Heart left ventricle (tissue), 16 donors: Measurements from ENCODE around the gene FBXL7. TPM values are rescaled to one million over a fixed set of nuclear protein-coding genes. Genes with fewer than 3 reads are reported as not detected.

ENCODE experiments used
- ATAC-seq, 4 donors: fragments of 200-7000 bp; cut with Tn5 transposase; one replicate each; pipeline ENCODE4 v1.9.1; 2020 to 2022; ENCODE audit warnings: moderate library complexity in 4 of 4, mild to moderate bottlenecking in 3 of 4, moderate number of reproducible peaks in 1 of 4
- DNase-seq, 5 donors: peaks; one replicate each; pipeline ENCODE4 v3.0.0-alpha.2; 2020
- H3K27ac ChIP-seq, 12 donors: fragments of 200-600 bp; sonication (generic) in 4 of 12; one replicate each; pipeline versions ENCODE4 v1.5.0 to v1.8.0; 2016 to 2022; ENCODE audit warnings: mild to moderate bottlenecking in 2 of 12
- H3K27me3 ChIP-seq, 9 donors: fragments of 200-600 bp; sonication (generic) in 2 of 9; one replicate each; pipeline versions ENCODE4 v1.5.1 to v1.8.0; 2016 to 2022; ENCODE audit warnings: mild to moderate bottlenecking in 3 of 9
- H3K36me3 ChIP-seq, 9 donors: fragments of 200-600 bp; sonication (generic) in 2 of 9; one replicate each; pipeline versions ENCODE4 v1.5.0 to v1.8.0; 2018 to 2022; ENCODE audit warnings: mild to moderate bottlenecking in 2 of 9
- H3K4me1 ChIP-seq, 12 donors: fragments of 200-600 bp; sonication (generic) in 4 of 12; one replicate each; pipeline versions ENCODE4 v1.5.0 to v1.8.0; 2016 to 2022; ENCODE audit warnings: mild to moderate bottlenecking in 3 of 12
- H3K4me3 ChIP-seq, 12 donors: fragments of 200-600 bp; sonication (generic) in 4 of 12; one replicate each; pipeline versions ENCODE4 v1.5.0 to v1.8.0; 2017 to 2022; ENCODE audit warnings: mild to moderate bottlenecking in 9 of 12, moderate library complexity in 4 of 12
- H3K9me3 ChIP-seq, 12 donors: fragments of 200-600 bp; sonication (generic) in 4 of 12; one replicate each; pipeline versions ENCODE4 v1.5.0 to v1.8.0; 2016 to 2022; ENCODE audit warnings: mild to moderate bottlenecking in 1 of 12
- POLR2A ChIP-seq, 2 donors: fragments of 450-650 bp; IDR thresholded peaks; one replicate each; pipeline ENCODE4 v1.6.1; 2017; ENCODE audit warnings: antibody characterized with exemption in 2 of 2, mild to moderate bottlenecking in 2 of 2, moderate library complexity in 2 of 2
- WGBS, 4 donors: extraction: QIAGEN DNeasy Blood & Tissue Kit in 2 of 4; methylation state at CpG; one replicate each; pipeline versions ENCODE4 v1.1.5 to v1.1.7; 2013 to 2018; 5-methylcytosine and 5-hydroxymethylcytosine counted together
- intact Hi-C, 10 donors: fragments of 100-400 bp; cut with DNase I; formaldehyde crosslinking; loops; one replicate each; pipeline versions ENCODE4 v1.11.1 to v1.14.2; 2022
- polyA plus RNA-seq, 2 donors: library from polyadenylated mRNA; stranded (reverse); fragments of 200-250 nt; gene quantifications; one replicate each; pipeline ENCODE4 v1.2.3, GENCODE V29; 2013
- total RNA-seq, 9 donors: library from RNA; depleted of rRNA in 2 of 9; stranded (reverse); fragments of >200 nt in 2 of 9; fragmentation: NEBNext Ultra II Directional in 3 of 9; extraction: Animal tissue kit (Norgen Biotek cat#: 25700) in 3 of 9; gene quantifications; one replicate each; pipeline versions ENCODE4 v1.1.0 to v1.2.4, GENCODE V29; 2016 to 2023
- TF ChIP-seq, protein P1 (sequence below), 12 donors: fragments of 200-600 bp; sonication (generic) in 4 of 12; IDR thresholded peaks; one replicate each; pipeline versions ENCODE4 v1.5.0 to v1.8.0; 2018 to 2022; ENCODE audit warnings: antibody characterized with exemption in 12 of 12, mild to moderate bottlenecking in 5 of 12
- donor health status: ischemic (EF 13 %, LVEDD 7.1; RV severe dilation, severe dysfunction).
- donor health status: healthy with polysubstance abuse.
- donor health status: DM: no; HTN: yes; CAD: no.
- donor health status: DM: no; HTN: no; CAD: no.
- donor health status: ischemic (EF 25% LVEDD 6.9; RV normal size, moderate dysfunction).
- donor health status: ischemic (EF 25% LVEDD 5.7; RV mildly dilated, moderate dysfunction).
- donor health status: healthy.
- donor health status: DM: yes; HTN: yes; CAD: no.
- donor health status: ischemic (EF 35%, LVEDD 5.7; RV mildly dilated, moderate dysfunction).
- donor health status: nonischemic (EF 11% LVEDD 7.7; RV severe dilation, severe dysfunction).
- donor health status: DM: yes; HTN: yes; CAD: no.
- donor health status: PGD.
- donor health status: ischemic (EF 29% LVEDD 5.4; RV normal size, mild dysfunction).
- donor health status: nonischemic (EF 23%, LVEDD 6.1; RV moderate dilation, normal function).

FBXL7 gene
- total and polyA plus RNA-seq, 11 donors = 8.7 to 27.6 (median 24.3) TPM

DNA sequence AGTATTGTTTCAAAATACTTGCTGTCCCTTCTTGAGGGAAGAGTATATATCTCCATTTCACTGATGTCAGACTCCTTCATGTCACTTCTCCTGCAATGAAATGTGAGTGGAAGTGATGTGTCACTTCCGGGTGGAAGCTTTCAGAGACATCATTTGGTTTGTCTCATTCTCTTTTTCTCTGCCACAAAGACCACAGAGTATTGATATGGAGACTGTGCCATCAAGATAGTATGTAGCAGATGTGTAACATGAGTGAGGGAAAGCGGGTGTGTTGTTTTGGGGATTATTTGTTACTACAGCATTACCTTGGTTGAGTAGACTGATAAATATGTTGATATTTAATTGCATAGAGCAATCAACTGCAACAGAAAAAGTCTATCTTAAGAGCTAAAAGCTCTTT lies 169.8 kb downstream of the FBXL7 start:
- WGBS, 4 donors = 95 to 100% (median 96%) methylated on average over 2 of the region's 2 CpGs
- Histone ChIP-seq H3K27me3 (no peaks in the 10 kb centered on the region), H3K27ac (no peak overlapping the region), H3K36me3 (no peaks in the 10 kb centered on the region), H3K4me3 (no peak overlapping the region), H3K4me1 (peaks cover 0 to 29% (median 9%) of the 10 kb centered on the region in 12 donors), H3K9me3 (peaks cover 0 to 4% (median 0%) of the 10 kb centered on the region in 12 donors)
- ATAC-seq = no peak
- DNase-seq = no peak
- intact Hi-C loops = no loop called here
- TF ChIP-seq POLR2A (IDR thresholded peaks at IDR 0.05) = no peak
- TF ChIP-seq, protein P1, sequence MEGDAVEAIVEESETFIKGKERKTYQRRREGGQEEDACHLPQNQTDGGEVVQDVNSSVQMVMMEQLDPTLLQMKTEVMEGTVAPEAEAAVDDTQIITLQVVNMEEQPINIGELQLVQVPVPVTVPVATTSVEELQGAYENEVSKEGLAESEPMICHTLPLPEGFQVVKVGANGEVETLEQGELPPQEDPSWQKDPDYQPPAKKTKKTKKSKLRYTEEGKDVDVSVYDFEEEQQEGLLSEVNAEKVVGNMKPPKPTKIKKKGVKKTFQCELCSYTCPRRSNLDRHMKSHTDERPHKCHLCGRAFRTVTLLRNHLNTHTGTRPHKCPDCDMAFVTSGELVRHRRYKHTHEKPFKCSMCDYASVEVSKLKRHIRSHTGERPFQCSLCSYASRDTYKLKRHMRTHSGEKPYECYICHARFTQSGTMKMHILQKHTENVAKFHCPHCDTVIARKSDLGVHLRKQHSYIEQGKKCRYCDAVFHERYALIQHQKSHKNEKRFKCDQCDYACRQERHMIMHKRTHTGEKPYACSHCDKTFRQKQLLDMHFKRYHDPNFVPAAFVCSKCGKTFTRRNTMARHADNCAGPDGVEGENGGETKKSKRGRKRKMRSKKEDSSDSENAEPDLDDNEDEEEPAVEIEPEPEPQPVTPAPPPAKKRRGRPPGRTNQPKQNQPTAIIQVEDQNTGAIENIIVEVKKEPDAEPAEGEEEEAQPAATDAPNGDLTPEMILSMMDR (IDR thresholded peaks at IDR 0.05) = no peak

DNA sequence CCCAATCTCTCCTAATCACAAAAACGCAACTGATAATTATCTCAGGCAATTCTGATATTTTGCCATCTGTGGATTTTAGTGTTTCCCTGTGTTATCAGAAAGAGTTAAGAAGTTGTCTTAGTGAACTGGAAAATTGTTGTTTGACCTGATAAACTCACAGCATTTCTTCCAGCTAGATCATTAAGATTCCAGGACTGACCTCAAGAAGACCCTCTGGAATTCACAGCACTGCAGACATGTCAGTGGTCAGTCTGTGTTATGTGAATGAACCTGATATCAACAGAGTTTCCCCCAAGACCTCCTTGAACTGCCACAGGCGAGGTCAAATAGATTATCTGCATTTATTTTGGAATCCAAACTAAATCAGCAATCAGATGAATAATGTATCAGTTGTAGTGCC lies 174.7 kb downstream of the FBXL7 start:
- DNase-seq = no peak
- H3K27ac ChIP-seq = no peak overlapping the region
- no peaks in the 10 kb centered on the region for H3K36me3 ChIP-seq
- intact Hi-C loops = no loop called here
- ATAC-seq = no peak
- no peak for TF ChIP-seq POLR2A (IDR thresholded peaks at IDR 0.05)
- TF ChIP-seq, protein P1 (IDR thresholded peaks at IDR 0.05) = no peak
- peaks cover 0 to 42% (median 6%) of the 10 kb centered on the region in 12 donors for H3K4me1 ChIP-seq
- no peak overlapping the region for H3K4me3 ChIP-seq
- H3K27me3 ChIP-seq = no peaks in the 10 kb centered on the region
- H3K9me3 ChIP-seq = no peaks in the 10 kb centered on the region
- 71 to 92% (median 79%) methylated on average over 2 of the region's 2 CpGs for WGBS, 4 donors

DNA sequence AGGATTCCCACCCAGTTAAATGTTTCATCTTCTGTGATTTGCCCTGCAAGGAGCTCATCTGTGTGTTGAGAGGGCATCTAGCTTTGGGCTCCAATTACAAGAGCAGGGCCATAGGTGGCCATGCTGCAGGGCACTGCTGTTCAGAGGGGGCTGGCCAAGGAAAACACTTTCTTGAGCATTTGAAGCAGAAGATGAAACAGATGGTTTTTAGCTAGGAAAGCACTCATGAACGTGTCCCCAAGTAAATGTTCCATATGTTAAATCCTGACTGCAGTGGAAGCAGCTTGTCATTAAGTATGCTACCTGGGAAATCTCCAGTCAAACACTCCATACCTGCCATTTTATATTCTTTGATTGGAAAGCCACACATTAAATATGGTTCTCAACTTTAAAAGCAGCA lies 176.6 kb downstream of the FBXL7 start:
- WGBS, 4 donors = 46 to 71% (median 55%) methylated on average over 1 of the region's 1 CpG
- peaks cover 0 to 46% (median 10%) of the 10 kb centered on the region in 12 donors for H3K4me1 ChIP-seq

DNA sequence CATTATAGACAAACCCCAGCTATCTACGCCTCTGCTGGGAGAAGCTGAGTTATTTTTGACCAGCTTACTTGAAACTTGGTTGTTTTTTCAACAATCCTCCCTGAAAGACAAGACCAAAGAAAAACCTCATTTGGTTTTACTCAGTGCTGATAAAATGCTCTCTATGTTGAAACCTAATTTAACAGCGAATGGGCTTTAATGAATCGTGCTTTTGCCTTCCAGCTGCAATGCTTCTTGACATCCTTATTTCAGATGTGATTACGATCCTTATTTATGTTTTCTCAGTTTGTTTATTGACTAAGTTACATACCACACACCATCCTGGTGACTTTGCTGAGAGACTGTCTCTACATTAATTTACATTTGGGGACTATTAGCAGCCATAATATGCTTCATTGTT lies 179.2 kb downstream of the FBXL7 start:
- Histone ChIP-seq H3K36me3 (no peaks in the 10 kb centered on the region), H3K4me1 (peaks cover 0 to 57% (median 24%) of the 10 kb centered on the region in 12 donors), H3K9me3 (no peaks in the 10 kb centered on the region), H3K4me3 (no peak overlapping the region), H3K27me3 (no peaks in the 10 kb centered on the region), H3K27ac (no peak overlapping the region)
- DNase-seq = no peak
- TF ChIP-seq, protein P1 (IDR thresholded peaks at IDR 0.05) = no peak
- TF ChIP-seq POLR2A (IDR thresholded peaks at IDR 0.05) = no peak
- ATAC-seq = no peak
- 61 to 82% (median 79%) methylated on average over 4 of the region's 4 CpGs for WGBS, 4 donors
- intact Hi-C loops = no loop called here

More for the DNA sequence above, 176.6 kb downstream of the FBXL7 start:
- ATAC-seq (no peak), DNase-seq (no peak)
- Histone ChIP-seq H3K27ac (no peak overlapping the region), H3K4me3 (no peak overlapping the region), H3K27me3 (no peaks in the 10 kb centered on the region), H3K9me3 (no peaks in the 10 kb centered on the region), H3K36me3 (no peaks in the 10 kb centered on the region)
- TF ChIP-seq, protein P1 (IDR thresholded peaks at IDR 0.05) = no peak
- TF ChIP-seq POLR2A (IDR thresholded peaks at IDR 0.05) = no peak
- intact Hi-C loops = no loop called here
